Measurements from ENCODE around the gene BNIP2. TPM values are rescaled to one million over a fixed set of nuclear protein-coding genes. Genes with fewer than 3 reads are reported as not detected.
A peak's percentile ranks its signal among the peaks of the same experiment; 100 is the strongest.

Gene BNIP2
- total and polyA plus RNA-seq, 2 of the 13 experiments (the other 11 are each of a cell fraction or from before 2014, with no cell fraction given): 17.4 to 57.6 TPM

GRCh38 chr15:59656897-59657634 lies 32.1 kb downstream of the BNIP2 start, which contains the start of gene GTF2A2 (continued):
- TF ChIP-seq ZNF597 (CRISPR knock-in tag; IDR thresholded peaks at IDR 0.05): no peak
- no peak for TF ChIP-seq PHF5A (CRISPR knock-in tag; IDR thresholded peaks at IDR 0.05; ENCODE audit: low read depth, unreplicated experiment)
- TF ChIP-seq JUN (CRISPR knock-in tag; IDR thresholded peaks at IDR 0.05): no peak
- no peak for TF ChIP-seq PATZ1 (CRISPR knock-in tag; IDR thresholded peaks at IDR 0.05)
- TF ChIP-seq FOXA1 (IDR thresholded peaks at IDR 0.05): no peak
- TF ChIP-seq FOXA1 (CRISPR knock-in tag; IDR thresholded peaks at IDR 0.05): no peak
- no peak for TF ChIP-seq ZSCAN30 (CRISPR knock-in tag; IDR thresholded peaks at IDR 0.05)
- TF ChIP-seq ZNF383 (CRISPR knock-in tag; IDR thresholded peaks at IDR 0.05; ENCODE audit: borderline replicate concordance): 0 out of 2 replicates have a peak, but pooled peaks have one; percentile 58
- TF ChIP-seq FOXP4 (CRISPR knock-in tag; IDR thresholded peaks at IDR 0.05): no peak
- TF ChIP-seq EEA1 (CRISPR knock-in tag; IDR thresholded peaks at IDR 0.05; ENCODE audit: borderline replicate concordance): 0 out of 2 replicates have a peak, but pooled peaks have one; percentile 84
- no peak for TF ChIP-seq ZNF720 (CRISPR knock-in tag; IDR thresholded peaks at IDR 0.05)
- TF ChIP-seq ZNF503 (CRISPR knock-in tag; IDR thresholded peaks at IDR 0.05): peak; percentile 48; the same call in 1 of the 2 replicates
- TF ChIP-seq SAFB2 (CRISPR knock-in tag; IDR thresholded peaks at IDR 0.05; ENCODE audit: borderline replicate concordance, low read depth): no peak
- peak; percentile 49 for TF ChIP-seq MYPOP (CRISPR knock-in tag; IDR thresholded peaks at IDR 0.05)
- no peak for TF ChIP-seq ZEB1 (IDR thresholded peaks at IDR 0.05; ENCODE audit: insufficient replicate concordance, low read depth)
